ENCODE results near the gene LRCH3. TPM values are rescaled to one million over a fixed set of nuclear protein-coding genes. Genes with fewer than 3 reads are reported as not detected.
"Not testable (repeated sequence)": the region's sequence is repeated elsewhere in the genome, so short reads cannot be mapped to it uniquely, and the experiment has no call there.

The LRCH3 gene
- total and polyA plus RNA-seq, 4 donors = 15.4 to 104 (median 47.2) TPM

GRCh38 chr3:197887430-197888053 is 96.5 kb downstream of the LRCH3 start:
- H3K4me3 ChIP-seq (ENCODE audit: low read length in 2 of 2); H3K36me3 ChIP-seq (ENCODE audit: control insufficient read depth in 1 of 2, insufficient read depth in 2 of 2, low read length in 1 of 2); DNase-seq; H3K9me3 ChIP-seq (ENCODE audit: control insufficient read depth, low read length); H3K4me1 ChIP-seq (ENCODE audit: control insufficient read depth in 1 of 2, insufficient read depth in 2 of 2, low read length in 2 of 2); H3K27me3 ChIP-seq (ENCODE audit: control insufficient read depth in 1 of 2, insufficient read depth in 2 of 2, low read length in 1 of 2); intact Hi-C loops (cut with DNase I); H3K27ac ChIP-seq (ENCODE audit: low read depth in 1 of 2, low read length in 2 of 2); ATAC-seq (ENCODE audit: low FRiP score): not testable (repeated sequence)
- WGBS, 2 donors = 65 to 66% methylated on average over 5 of the region's 5 CpGs

DNA sequence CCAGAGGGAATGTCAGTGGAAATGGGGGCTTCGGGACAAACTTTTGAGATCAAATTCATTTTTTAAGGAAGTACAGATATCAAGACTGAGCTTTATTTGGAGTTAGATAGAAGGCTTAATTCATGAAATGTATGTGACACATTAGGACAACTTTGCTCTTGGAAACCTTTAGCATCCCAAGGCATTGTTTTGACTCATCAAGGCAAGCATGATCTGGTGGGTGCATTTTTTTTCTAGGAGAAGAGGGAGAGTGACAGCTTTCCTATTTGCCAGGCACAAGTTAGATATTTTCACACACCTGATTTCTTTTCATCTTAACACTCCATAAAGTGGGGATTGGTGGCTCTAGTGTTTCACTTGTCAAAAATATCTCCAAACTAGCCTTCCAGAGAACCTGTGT is 97.5 kb downstream of the LRCH3 start:
- no peak for DNase-seq
- no peaks in the 10 kb centered on the region for H3K4me1 ChIP-seq (ENCODE audit: control insufficient read depth in 1 of 2, insufficient read depth in 2 of 2, low read length in 2 of 2)
- H3K36me3 ChIP-seq (ENCODE audit: control insufficient read depth in 1 of 2, insufficient read depth in 2 of 2, low read length in 1 of 2) = peaks cover 2% of the 10 kb centered on the region in 2 donors
- WGBS, 2 donors = 91 to 93% methylated on average over 1 of the region's 1 CpG
- no peak for ATAC-seq (ENCODE audit: low FRiP score)
- H3K4me3 ChIP-seq (ENCODE audit: low read length in 2 of 2) = no peak overlapping the region
- intact Hi-C loops (cut with DNase I) = no loop called here
- no peaks in the 10 kb centered on the region for H3K27me3 ChIP-seq (ENCODE audit: control insufficient read depth in 1 of 2, insufficient read depth in 2 of 2, low read length in 1 of 2)
- no peak overlapping the region for H3K27ac ChIP-seq (ENCODE audit: low read depth in 1 of 2, low read length in 2 of 2)
- no peaks in the 10 kb centered on the region for H3K9me3 ChIP-seq (ENCODE audit: control insufficient read depth, low read length)

GRCh38 chr3:197889204-197889930 is 98.3 kb downstream of the LRCH3 start:
- DNase-seq = no peak
- WGBS, 2 donors = 84 to 87% methylated on average over 9 of the region's 9 CpGs
- H3K4me3 ChIP-seq (ENCODE audit: low read length in 2 of 2) = no peak overlapping the region
- no peaks in the 10 kb centered on the region for H3K27me3 ChIP-seq (ENCODE audit: control insufficient read depth in 1 of 2, insufficient read depth in 2 of 2, low read length in 1 of 2)
- H3K36me3 ChIP-seq (ENCODE audit: control insufficient read depth in 1 of 2, insufficient read depth in 2 of 2, low read length in 1 of 2) = peaks cover 2% of the 10 kb centered on the region in 2 donors
- no peaks in the 10 kb centered on the region for H3K9me3 ChIP-seq (ENCODE audit: control insufficient read depth, low read length)
- no peak overlapping the region for H3K27ac ChIP-seq (ENCODE audit: low read depth in 1 of 2, low read length in 2 of 2)
- H3K4me1 ChIP-seq (ENCODE audit: control insufficient read depth in 1 of 2, insufficient read depth in 2 of 2, low read length in 2 of 2) = no peaks in the 10 kb centered on the region
- intact Hi-C loops (cut with DNase I) = no loop called here
- no peak for ATAC-seq (ENCODE audit: low FRiP score)

DNA sequence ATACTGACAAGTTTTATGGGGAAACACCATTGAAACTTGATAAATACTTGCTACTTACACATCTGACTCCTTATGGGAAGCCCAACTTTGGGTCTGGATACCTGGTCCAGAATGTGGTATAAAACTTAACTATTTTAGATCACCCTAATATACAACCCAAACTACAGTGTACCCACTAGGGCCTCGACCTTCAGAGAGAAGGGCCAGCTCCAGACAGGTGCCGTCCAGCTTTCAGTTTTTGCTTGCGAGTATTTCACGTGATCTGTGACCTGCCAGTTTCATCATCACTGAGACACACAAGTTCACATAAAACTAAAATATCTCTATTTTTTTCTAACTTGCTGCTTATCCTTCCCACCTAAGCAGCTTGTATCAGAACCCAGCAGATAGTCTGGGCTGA is 99.6 kb downstream of the LRCH3 start:
- Histone ChIP-seq H3K4me3 (ENCODE audit: low read length in 2 of 2) (no peak overlapping the region), H3K9me3 (ENCODE audit: control insufficient read depth, low read length) (no peaks in the 10 kb centered on the region), H3K27ac (ENCODE audit: low read depth in 1 of 2, low read length in 2 of 2) (no peak overlapping the region), H3K36me3 (ENCODE audit: control insufficient read depth in 1 of 2, insufficient read depth in 2 of 2, low read length in 1 of 2) (no peaks in the 10 kb centered on the region), H3K27me3 (ENCODE audit: control insufficient read depth in 1 of 2, insufficient read depth in 2 of 2, low read length in 1 of 2) (no peaks in the 10 kb centered on the region), H3K4me1 (ENCODE audit: control insufficient read depth in 1 of 2, insufficient read depth in 2 of 2, low read length in 2 of 2) (no peaks in the 10 kb centered on the region)
- DNase-seq (no peak), ATAC-seq (ENCODE audit: low FRiP score) (no peak)
- intact Hi-C loops (cut with DNase I) = no loop called here
- 86% methylated on average over 4 of the region's 4 CpGs for WGBS, 2 donors

DNA sequence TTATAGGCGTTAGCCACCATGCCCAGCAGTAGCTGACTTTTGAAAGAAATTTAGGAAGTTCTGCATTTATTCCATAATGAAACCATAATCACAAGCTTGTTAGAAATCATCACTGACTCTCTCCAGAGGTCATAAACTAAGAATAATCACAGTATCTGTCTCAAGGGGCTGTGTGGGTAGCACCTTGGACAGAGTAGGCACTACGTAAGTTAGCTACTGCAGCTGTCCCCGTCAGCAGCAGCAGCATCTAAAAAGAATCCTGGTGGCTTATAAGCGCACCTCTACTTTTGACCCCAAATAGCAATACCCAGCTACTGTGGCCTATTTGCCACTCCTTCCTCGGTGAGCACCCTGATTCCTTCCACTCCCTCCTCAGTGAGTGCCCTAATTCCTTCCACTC is 101.1 kb downstream of the LRCH3 start:
- Histone ChIP-seq H3K36me3 (ENCODE audit: control insufficient read depth in 1 of 2, insufficient read depth in 2 of 2, low read length in 1 of 2) (no peaks in the 10 kb centered on the region), H3K27ac (ENCODE audit: low read depth in 1 of 2, low read length in 2 of 2) (no peak overlapping the region), H3K4me3 (ENCODE audit: low read length in 2 of 2) (no peak overlapping the region), H3K27me3 (ENCODE audit: control insufficient read depth in 1 of 2, insufficient read depth in 2 of 2, low read length in 1 of 2) (no peaks in the 10 kb centered on the region), H3K4me1 (ENCODE audit: control insufficient read depth in 1 of 2, insufficient read depth in 2 of 2, low read length in 2 of 2) (no peaks in the 10 kb centered on the region), H3K9me3 (ENCODE audit: control insufficient read depth, low read length) (no peaks in the 10 kb centered on the region)
- DNase-seq (no peak), ATAC-seq (ENCODE audit: low FRiP score) (no peak)
- intact Hi-C loops (cut with DNase I) = no loop called here
- 89% methylated on average over 5 of the region's 5 CpGs for WGBS, 2 donors

DNA sequence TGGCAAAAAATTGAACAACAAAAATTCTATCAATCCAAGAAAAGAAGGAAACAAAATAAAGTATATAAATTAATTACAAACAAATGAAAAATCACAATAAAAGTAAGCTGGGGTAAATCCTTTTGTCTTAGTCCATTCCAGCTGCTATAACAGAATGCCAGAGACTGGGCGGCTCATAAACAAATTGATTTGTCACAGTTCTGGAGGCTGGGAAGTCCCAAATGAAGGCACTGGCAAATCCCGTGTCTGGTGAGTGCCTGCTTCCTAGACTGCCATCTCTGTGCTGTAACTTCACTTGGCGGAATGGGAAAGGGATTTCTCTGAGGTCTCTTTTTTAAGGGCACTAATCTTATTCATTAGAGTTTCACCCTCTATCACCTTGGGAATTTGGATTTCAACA is 105.4 kb downstream of the LRCH3 start:
- ATAC-seq (ENCODE audit: low FRiP score) = no peak
- Histone ChIP-seq H3K4me1 (ENCODE audit: control insufficient read depth in 1 of 2, insufficient read depth in 2 of 2, low read length in 2 of 2) (no peaks in the 10 kb centered on the region), H3K9me3 (ENCODE audit: control insufficient read depth, low read length) (no peaks in the 10 kb centered on the region), H3K36me3 (ENCODE audit: control insufficient read depth in 1 of 2, insufficient read depth in 2 of 2, low read length in 1 of 2) (no peaks in the 10 kb centered on the region), H3K27me3 (ENCODE audit: control insufficient read depth in 1 of 2, insufficient read depth in 2 of 2, low read length in 1 of 2) (no peaks in the 10 kb centered on the region), H3K4me3 (ENCODE audit: low read length in 2 of 2) (no peak overlapping the region), H3K27ac (ENCODE audit: low read depth in 1 of 2, low read length in 2 of 2) (no peak overlapping the region)
- intact Hi-C loops (cut with DNase I) = no loop called here
- DNase-seq = no peak
- WGBS, 2 donors = 91 to 93% methylated on average over 3 of the region's 3 CpGs

GRCh38 chr3:197899833-197900478 is 108.9 kb downstream of the LRCH3 start:
- no peak overlapping the region for H3K27ac ChIP-seq (ENCODE audit: low read depth in 1 of 2, low read length in 2 of 2)
- H3K36me3 ChIP-seq (ENCODE audit: control insufficient read depth in 1 of 2, insufficient read depth in 2 of 2, low read length in 1 of 2) = no peaks in the 10 kb centered on the region
- no peaks in the 10 kb centered on the region for H3K9me3 ChIP-seq (ENCODE audit: control insufficient read depth, low read length)
- intact Hi-C loops (cut with DNase I) = no loop called here
- ATAC-seq (ENCODE audit: low FRiP score) (no peak), DNase-seq (no peak)
- H3K4me1 ChIP-seq (ENCODE audit: control insufficient read depth in 1 of 2, insufficient read depth in 2 of 2, low read length in 2 of 2) = no peaks in the 10 kb centered on the region
- no peak overlapping the region for H3K4me3 ChIP-seq (ENCODE audit: low read length in 2 of 2)
- no peaks in the 10 kb centered on the region for H3K27me3 ChIP-seq (ENCODE audit: control insufficient read depth in 1 of 2, insufficient read depth in 2 of 2, low read length in 1 of 2)
- WGBS, 2 donors = 85 to 86% methylated on average over 20 of the region's 20 CpGs

DNA sequence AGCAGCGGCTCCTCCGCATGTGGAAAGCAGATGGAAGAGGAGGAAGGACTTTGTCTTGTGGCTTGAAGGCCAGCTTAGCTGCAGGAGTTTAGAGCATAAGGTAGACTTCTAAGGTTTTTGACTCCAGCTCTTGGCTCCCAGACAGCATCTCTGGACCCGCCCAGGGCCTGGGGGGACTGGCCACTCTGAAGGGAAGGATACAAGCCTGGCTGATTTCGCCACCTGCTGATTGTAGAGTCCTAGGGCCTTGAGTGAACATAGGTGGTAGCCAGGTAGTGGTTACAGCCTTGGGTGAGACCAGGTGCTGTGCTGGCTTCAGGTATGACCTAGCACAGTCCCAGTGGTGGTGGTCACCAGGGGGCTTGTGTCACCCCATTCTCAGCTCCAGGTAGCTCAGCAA is 110.6 kb downstream of the LRCH3 start:
- H3K4me1 ChIP-seq (ENCODE audit: control insufficient read depth in 1 of 2, insufficient read depth in 2 of 2, low read length in 2 of 2) = no peaks in the 10 kb centered on the region
- no peak overlapping the region for H3K4me3 ChIP-seq (ENCODE audit: low read length in 2 of 2)
- no peak overlapping the region for H3K27ac ChIP-seq (ENCODE audit: low read depth in 1 of 2, low read length in 2 of 2)
- WGBS, 2 donors = 85 to 97% methylated on average over 4 of the region's 4 CpGs
- intact Hi-C loops (cut with DNase I) = no loop called here
- H3K27me3 ChIP-seq (ENCODE audit: control insufficient read depth in 1 of 2, insufficient read depth in 2 of 2, low read length in 1 of 2) = no peaks in the 10 kb centered on the region
- DNase-seq (no peak), ATAC-seq (ENCODE audit: low FRiP score) (no peak)
- H3K36me3 ChIP-seq (ENCODE audit: control insufficient read depth in 1 of 2, insufficient read depth in 2 of 2, low read length in 1 of 2) = no peaks in the 10 kb centered on the region
- no peaks in the 10 kb centered on the region for H3K9me3 ChIP-seq (ENCODE audit: control insufficient read depth, low read length)

Measured in aorta (tissue), 5 donors.